GM19468 (cell line): ENCODE data around the gene MYOM3.

Experiments
- ATAC-seq: cut with Tn5 transposase; IDR thresholded peaks from one replicate; pipeline ENCODE4 v1.9.1; 2021; ENCODE audit warnings: mild to moderate bottlenecking, moderate library complexity, moderate number of reproducible peaks; ENCODE audit not compliant: unreplicated experiment; ENCODE audit errors: extremely low read depth

MYOM3 gene

DNA sequence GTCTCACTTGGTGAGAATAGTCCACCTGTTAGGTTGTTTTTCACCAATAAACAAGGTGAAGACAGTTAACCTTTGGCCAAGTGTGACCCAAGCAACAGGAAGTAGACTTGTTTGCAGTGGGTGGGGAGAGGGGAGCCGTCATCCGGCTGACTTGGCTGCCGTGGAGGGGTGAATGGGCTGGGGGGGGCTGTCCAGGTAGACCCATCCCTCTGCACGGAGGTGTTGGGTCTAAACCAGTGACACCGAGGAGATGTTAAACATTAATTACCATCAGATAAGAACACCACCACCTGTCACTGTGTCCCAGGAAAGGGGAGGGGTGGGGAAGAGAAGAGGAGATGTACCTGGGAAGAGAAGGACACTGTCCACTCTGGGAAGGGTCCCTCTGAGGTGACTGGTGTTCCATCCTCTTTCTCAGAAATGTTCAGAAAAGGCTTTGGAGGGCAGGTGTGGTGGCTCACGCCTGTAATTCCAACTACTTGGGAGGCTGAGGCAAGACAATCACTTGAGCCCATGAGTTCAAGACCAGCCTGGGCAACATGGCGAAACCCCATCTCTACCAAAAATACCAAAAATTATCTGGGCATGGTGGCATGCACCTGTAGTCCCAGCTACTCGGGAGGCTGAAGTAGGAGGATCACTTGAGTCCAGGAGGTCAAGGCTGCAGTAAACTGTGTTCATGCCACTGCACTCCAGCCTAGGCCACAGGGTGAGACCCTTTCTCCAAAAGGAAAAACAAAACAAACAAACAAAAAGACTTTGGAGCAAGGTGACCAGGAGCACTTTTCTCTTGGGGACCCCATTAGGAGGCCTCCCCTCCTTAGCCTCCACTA is 6.7 kb upstream of the MYOM3 start:
- no peak for ATAC-seq

DNA sequence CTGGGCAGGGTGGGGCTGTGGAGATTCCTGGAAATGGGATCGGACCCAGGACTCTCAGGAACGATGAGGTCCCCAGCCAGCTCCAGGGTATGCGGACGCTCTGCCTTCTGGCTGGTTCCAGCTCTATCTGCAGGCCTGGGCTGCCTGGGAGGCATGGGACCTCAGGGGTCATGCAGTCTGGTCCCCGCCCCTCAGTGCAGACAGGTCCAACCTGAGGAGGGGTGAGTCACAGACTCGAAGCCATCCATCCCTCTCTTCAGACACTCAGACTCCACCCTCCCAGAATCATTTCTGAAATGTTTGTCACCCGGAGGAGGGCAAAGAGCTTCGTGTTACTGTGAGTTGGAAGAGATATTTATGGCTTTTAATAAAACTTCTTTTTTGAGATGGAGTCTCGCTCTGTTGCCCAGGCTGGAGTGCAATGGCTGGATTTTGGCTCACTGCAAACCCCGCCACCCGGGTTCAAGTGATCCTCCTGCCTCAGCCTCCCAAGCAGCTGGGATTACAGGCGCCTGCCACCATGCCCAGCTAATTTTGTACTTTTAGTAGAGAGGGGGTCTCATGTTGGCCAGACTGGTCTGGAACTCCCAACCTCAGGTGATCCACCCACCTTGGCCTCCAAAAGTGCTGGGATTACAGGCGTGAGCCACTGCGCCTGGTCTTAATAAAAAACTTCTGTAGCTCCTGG is 5.9 kb upstream of the MYOM3 start:
- no peak for ATAC-seq

DNA sequence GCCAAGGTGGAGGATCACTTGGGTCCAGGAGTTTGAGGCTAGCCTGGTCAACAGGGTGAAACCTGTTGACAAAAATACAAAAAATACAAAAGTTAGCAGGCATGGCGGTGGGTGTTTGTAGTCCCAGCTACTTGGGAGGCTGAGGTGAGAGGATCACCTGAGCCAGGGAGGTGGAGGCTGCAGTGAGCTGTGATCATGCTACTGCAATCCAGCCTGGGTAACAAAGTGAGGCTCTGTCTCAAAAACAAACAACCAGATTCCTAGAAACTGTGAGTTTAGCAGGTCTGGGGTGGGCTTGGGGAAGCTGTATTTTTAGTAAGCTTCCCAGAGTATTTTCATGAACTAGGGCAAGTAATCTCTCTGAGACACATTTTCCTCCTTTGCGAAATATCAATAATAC is 5.2 kb upstream of the MYOM3 start:
- ATAC-seq, result no peak

DNA sequence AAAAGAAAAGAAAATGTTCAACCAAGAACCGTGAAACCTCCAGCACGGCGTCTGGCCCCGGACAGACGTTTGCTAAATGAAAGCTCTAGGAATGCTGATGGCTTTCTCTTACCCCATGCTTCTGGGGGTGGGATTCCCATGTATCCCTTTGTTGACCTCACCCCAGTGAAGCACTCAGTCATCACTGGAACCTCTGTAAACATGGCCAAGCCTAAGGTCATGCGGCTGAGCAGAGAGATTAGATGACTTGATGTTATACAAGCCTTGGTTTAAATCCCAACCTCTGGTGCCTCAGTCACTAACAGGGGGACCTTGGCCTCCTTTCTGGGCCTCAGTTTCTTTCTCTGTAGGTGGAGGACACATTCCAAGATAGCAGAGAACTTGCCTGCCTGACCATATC is 2.8 kb upstream of the MYOM3 start:
- no peak for ATAC-seq

DNA sequence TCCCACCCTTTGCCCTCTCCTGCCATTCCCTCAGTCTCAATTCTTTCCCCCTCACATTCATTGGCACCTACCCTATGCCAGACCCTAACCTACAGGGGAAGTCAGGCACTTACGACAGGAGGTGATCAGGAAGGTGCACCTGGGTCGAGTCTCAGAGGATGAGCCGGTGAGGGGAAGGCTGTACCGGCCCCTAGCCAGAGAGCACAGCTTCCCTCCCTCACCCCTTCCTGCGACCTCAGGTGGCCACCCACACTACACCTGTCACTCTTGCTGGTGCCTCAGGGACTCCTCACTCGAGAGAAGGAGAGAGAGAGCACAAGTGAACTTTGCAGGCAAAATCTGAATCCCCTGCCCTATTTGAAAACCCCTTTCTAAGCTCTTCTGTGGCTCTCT is 1.7 kb upstream of the MYOM3 start:
- ATAC-seq, result no peak

DNA sequence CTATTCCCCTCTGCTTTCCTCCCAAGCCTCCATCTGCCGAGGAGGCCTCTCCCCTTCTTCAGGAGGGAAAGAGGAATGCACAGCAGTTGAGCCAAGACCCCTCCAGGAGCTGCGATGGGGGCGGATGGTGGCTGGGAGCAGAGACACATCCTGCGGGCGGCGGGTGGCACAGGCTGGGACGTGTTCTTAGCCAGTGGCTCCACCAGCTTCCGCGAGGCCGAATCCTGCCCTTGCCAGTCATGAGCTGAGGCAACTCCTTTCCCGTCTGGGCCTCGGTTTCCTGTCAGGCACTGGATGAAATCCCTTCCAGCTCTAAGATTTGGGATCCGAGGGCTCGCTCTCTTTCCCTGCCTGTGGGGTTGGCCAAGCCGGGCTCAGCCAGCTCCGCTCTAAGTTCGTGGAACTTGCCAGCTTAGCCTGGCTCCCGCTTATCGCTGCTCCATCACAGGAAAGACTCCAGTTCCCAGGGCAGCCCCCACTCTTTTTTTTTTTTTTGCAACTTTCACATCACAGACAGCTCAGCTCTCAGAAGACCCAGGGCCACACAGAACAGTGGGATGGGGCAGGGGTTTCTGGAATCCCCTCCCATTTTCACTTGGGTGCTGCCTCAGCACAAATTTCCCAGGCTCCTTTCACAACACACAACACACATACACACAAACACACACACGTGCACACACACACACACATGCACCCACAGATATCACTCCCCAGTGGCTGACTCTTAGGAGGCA is 506 bp downstream of the MYOM3 start:
- no peak for ATAC-seq

DNA sequence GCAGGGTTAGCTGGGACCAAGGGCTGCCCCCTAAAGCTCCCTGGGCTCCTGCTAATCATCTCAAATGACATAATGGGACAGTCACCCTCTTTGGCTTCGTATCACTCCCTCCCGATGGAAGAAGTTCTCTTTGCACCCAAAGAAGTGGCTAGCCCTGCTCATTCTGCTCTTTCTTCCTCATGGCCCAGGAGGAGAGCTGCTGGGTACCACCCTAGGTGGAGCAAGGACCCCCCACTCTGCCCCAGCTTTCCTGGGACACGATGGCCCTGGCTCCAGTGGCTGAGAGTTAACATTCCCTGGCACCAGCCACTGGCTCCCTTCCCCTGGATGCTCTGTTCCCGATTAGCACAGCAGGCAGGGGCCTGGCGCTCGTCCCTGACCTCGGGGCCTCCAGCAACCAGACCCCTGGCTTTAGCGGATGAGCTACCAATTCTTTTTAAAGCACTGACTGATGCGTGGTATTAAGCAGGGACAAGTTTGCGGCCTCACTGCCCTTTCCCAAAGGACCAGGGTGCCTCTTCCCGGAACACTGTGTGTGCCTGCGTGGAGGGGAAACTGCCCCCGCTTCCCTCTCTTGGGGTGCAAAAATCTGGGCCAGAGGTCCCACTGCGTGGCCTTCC is 1.2 kb downstream of the MYOM3 start:
- no peak for ATAC-seq

DNA sequence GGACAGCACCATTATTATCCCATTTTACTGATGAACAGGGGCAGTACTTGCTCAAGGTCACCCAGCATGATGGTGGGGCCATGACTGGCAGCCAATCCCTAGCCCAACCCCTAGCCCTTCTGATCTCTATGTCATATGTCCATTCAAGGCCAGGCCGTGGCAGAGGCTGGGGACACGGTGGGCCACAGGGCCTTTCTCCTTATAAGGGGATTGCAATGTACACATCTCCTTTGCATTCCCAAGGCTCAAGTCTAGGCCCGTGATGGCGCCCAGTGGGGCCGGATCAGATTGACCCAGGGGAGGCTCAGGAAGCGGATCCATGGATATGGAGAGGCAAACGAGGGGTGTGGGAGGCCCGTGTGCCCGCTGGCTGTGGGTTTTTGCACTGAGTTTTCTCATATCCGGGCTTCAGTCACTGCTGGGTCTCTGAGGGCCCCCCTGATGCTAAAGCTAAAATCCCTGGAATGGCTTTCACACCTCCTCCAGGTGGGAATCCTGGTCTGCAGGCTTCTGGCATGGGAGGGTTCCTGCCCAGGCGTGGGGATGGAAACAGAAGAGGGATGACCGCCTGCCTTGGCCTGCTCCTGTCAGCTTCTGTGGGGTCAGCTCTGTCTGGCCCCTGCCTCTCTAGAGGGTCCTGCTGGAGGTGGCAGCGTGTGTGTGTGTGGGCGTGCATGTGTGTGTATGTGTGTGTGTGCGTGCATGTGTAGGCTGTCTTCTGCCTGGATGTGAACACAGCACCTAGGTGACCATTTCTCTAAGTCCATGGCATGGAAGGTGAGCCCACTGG is 2.1 kb downstream of the MYOM3 start:
- ATAC-seq, result no peak

DNA sequence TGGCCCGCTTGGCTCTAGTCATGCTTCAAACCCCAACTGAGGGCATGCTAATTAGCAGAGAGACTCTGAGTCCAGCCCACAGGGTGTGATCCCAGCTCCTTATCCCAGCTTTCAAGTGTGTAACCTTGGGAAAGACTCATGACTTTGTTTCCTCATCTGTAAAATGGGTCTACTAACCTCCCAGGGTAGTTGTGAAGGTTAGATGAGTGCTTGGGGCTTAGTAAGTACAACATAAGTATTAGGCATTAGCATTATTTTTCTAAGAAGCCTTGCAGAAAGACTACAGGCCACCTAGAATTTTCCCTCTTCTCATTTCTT is 2.8 kb downstream of the MYOM3 start:
- no peak for ATAC-seq

DNA sequence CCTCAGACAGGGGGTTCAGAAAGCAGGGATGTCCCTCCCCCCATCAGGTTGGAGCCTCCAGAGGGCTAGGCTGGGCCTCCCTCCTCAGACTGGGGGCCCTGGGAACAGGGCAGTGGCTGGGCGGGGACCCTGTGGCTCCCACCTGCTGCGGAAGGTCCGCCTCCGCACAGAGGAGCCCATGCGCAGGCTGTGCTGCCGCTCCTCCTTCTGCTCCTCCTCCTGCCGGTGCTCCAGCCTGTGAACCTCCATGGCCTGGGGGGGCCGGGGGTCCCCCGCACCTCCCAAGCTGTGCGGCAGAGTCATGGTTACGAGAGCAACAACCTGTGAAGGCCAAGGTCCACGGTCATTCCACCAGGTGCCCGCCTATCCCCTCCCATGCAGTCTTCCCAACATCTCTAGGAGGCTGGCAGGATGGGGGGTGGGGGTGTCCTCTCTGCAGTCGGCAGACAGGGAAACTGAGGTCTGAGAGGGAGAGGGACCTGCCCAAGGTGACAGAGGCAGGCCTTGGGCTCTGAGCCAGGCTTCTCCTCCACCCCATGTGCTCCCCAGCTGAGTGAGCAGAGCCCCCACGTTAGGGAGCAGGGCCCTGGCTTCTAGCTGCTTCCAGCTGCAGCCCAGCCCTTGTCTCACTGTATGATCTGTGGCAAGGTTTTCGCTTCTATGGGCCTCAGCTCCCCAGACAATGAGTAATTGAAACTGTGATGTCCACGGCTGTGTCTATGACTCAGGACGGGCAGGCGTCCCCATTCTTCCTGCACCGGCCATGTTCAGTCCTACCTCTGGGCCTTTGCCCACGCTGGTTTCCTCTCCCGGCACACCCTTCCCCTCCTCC is 3.4 kb downstream of the MYOM3 start:
- ATAC-seq, result no peak

DNA sequence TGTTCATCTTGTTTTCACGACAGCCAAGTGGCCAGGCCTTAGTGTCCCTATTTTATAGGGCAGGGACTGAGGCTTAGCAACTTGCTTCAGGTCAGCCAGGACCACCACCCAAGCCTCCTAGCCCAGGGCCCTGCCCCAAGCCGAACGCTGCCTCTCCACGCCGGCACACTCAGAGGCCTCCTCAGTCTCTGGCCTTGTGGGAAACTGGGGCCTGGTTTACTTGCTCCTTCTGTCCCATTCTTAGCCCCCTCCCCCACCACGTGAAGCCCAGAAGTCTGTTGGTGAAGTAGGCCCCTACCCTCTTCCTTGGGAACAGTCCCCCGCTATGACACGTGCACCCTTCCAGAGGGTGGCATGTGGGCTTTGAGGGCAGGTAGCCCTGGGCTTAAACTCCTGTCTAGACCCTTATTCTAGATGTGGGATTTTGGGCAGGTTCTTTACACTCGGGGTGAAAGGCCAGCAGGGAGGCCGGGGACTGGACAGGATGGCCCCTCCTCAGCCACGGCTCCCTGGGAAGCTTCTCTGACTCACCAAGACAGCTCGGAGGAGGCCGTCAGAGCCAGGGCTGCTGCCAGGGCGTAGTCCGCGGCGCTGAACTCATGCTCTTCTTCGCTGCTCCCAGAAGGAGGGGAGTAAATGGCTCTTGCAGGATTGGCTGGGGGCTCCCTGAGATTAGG is 4.3 kb downstream of the MYOM3 start:
- no peak for ATAC-seq

DNA sequence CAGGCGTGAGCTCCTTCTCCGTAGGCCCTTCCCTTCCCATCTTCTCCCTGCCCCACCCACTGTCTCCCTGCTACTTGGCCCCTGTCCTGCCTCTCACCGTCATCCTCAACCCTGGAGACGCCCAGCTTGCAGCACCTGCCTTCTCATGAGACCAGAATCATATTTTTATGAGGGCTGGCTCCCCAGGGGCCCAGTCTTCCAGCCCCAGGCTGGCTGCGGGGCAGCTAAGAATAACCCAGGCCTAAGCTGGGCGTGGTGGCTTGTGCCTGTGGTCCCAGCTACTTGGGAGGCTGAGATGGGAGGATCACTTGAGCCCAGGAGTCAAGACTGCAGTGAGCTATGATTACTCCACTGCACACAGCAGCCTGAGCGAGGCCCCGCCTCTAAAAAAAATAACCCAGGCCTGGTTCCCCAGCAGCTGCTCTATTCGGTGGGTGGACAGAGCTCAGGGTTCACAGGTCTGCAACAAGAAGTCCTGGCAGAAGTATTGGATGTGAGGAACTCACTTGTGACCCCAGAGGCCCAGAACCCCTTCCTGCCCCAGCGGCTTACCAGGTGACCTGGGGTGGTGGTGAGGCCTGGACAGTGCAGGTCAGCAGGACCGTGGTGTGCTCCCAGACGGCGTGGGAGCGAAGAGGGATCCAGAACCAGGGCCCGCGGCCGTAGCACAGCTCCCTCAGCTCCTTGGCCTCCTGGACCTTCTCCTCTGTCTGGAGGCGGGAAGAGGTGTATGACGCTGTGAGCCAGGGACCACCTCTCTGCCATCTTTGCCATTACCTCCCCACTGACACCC is 6.4 kb downstream of the MYOM3 start:
- ATAC-seq, result no peak

DNA sequence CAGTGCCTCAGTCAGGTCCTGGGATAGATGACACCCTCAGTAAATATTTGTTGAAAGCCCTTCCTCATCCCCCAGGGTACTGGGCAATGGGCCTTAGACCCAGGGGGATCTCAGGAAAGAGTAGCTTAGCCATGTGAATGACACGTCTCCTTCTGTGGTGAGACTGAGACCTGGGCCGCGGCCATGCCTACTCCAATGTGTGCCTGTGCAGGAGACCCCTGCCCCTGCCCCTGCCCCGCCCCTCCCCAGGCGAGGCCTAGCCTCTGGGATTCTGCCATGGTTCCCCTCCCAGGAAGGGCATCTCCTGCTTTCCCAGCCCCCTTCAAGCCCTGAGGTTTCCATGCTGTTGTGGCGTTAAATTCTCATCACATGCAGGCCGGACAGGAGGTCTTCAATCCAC is 7.1 kb downstream of the MYOM3 start:
- ATAC-seq, result no peak

DNA sequence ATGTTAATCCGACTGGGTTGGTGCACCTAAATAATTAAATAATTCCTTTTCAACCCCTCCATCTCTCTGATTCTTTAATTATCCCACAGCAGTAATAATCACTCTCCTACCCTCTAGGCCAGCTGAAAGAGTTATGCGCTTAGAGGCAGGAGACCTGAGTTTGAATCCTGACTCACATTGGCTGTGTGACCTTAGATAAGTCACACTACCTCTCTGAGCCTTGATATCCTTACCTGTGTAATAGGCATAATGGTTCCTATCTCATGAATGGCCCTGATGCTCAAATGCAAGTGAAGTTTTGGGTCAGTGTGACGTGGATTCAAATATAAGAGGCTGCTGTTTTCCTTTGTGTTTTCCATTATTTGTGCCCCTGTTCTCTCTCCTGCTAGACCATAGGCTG is 8.1 kb downstream of the MYOM3 start:
- ATAC-seq, result no peak

DNA sequence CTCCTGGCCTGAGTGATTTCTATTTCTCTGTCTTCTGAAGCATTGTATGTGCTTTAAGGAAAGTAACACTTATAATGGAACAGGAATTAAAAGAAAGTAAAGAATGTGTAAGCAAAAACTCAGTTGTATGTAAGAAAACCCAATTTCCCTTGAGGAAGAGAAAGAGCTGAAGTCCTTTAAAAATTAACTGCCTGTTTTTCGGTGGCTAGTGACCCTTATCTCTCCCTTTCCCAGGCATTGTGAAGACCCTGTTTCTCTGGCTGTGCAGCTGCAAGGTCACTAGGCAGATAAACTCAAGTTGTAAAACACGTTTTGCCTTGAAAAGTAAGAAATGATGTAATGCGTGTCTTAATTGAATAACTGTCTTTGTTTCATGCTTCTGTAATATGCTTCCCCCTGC is 8.5 kb downstream of the MYOM3 start:
- no peak for ATAC-seq

DNA sequence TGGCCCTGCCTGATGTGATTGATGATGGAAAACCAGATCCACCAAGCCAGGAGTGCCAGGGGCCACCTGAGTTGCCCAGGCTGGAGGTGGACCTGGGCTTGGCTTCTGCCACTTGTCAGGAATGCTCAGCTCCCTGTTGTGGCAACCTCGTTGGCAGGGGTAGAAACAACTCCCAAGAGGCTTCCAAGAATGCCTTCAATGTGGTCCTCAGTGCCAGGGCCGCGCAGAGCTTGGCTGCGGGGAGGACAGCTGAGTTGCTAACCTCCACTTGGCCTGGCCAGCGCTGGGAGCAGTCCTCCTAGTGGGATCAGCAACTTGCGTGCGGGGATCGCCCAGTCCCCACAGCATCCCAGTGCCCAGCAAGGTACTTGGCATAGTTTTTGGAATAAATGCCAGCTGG is 9.0 kb downstream of the MYOM3 start:
- ATAC-seq, result no peak

DNA sequence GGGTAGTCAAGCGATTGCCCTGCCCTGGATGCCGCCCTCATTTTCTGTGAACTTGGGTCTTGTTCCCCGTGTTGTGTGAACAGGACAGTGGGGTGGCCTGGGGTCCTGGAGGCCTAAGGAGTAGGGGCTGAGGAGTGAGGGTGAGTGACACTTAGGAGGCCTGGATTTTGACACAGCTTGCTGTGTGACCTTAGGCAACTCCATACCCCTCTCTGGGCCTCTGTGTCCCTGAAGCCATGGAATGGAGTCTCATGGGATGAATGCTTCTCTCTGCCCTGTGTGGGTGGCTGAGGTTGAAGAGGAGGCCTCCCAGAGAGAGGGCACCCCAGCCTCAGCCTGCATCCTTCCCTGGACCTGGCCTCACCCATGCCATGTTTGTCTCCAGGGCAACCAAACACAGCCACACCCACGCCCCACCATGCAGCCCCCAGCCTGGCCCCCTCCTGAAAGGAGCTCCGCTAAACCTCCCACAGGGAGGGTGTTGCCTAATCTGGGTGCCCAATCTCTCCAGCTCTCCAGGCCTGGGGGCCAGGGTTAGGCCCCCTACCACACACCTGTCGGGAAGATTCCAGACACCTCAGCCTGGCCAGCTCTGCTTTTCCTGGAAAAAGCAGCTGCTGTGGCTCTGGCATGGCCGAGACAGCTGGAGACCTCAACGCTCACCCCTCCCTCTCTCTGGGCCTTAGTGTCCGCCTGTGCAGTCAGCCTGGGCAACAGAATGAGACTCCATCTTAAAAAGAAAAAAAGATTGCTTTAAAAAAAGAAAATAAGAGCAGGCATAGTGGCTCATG is 9.9 kb downstream of the MYOM3 start:
- no peak for ATAC-seq
